H9 (cell line): ENCODE measurements around the gene LRRC7. TPM values are rescaled to one million over a fixed set of nuclear protein-coding genes. Genes with fewer than 3 reads are reported as not detected.

ENCODE experiments used
- DNase-seq: peaks from one replicate; pipeline ENCODE4 v3.0.0-alpha.2; 2017
- H2AFZ ChIP-seq: one replicate; pipeline ENCODE4 v1.6.1; 2013; ENCODE audit warnings: mild to moderate bottlenecking, low read length, control low read depth, moderate library complexity
- H2AK5ac ChIP-seq: 2 replicates; pipeline ENCODE4 v1.6.1; 2013; ENCODE audit warnings: low read length, control low read depth, mixed read lengths; ENCODE audit not compliant: insufficient read length
- H2BK120ac ChIP-seq: one replicate; pipeline ENCODE4 v1.6.1; 2013; ENCODE audit warnings: low read depth, mild to moderate bottlenecking, low read length, control low read depth, inconsistent platforms; ENCODE audit not compliant: poor library complexity, severe bottlenecking
- H2BK12ac ChIP-seq: 2 replicates; pipeline ENCODE4 v1.6.1; 2013; ENCODE audit warnings: low read length, control low read depth, mixed read lengths, low read depth; ENCODE audit not compliant: insufficient read length
- H2BK15ac ChIP-seq: 2 replicates; pipeline ENCODE4 v1.6.1; 2013; ENCODE audit warnings: low read depth, low read length, control low read depth
- H2BK20ac ChIP-seq: one replicate; pipeline ENCODE4 v1.6.1; 2013; ENCODE audit warnings: low read depth, mild to moderate bottlenecking, low read length, control low read depth, inconsistent platforms; ENCODE audit not compliant: poor library complexity, severe bottlenecking
- H2BK5ac ChIP-seq: 2 replicates; pipeline ENCODE4 v1.6.1; 2013; ENCODE audit warnings: low read length, control low read depth, mixed read lengths; ENCODE audit not compliant: insufficient read length
- H3K14ac ChIP-seq: 2 replicates; pipeline ENCODE4 v1.6.1; 2013; ENCODE audit warnings: low read length, control low read depth; ENCODE audit not compliant: insufficient read depth
- H3K18ac ChIP-seq: 2 replicates; pipeline ENCODE4 v1.6.1; 2013; ENCODE audit warnings: low read depth, mild to moderate bottlenecking, mixed read lengths, low read length, control low read depth; ENCODE audit not compliant: insufficient read length
- H3K23ac ChIP-seq: 2 replicates; pipeline ENCODE4 v1.6.1; 2013; ENCODE audit warnings: low read length, control low read depth, mixed read lengths, low read depth; ENCODE audit not compliant: insufficient read length
- H3K23me2 ChIP-seq: 2 replicates; pipeline ENCODE4 v1.6.1; 2013; ENCODE audit warnings: low read depth, mild to moderate bottlenecking, mixed read lengths, low read length, control low read depth; ENCODE audit not compliant: insufficient read length, poor library complexity, severe bottlenecking
- H3K27ac ChIP-seq: 2 replicates; pipeline ENCODE4 v1.5.1; 2013; ENCODE audit warnings: low read length, control low read depth, mixed read lengths, low read depth; ENCODE audit not compliant: insufficient read length
- H3K27me3 ChIP-seq: 2 replicates; pipeline ENCODE4 v1.6.1; 2013; ENCODE audit warnings: low read length, control low read depth, inconsistent platforms; ENCODE audit not compliant: insufficient read depth
- H3K4ac ChIP-seq: 2 replicates; pipeline ENCODE4 v1.6.1; 2013; ENCODE audit warnings: low read depth, mild to moderate bottlenecking, control low read depth, inconsistent platforms, low read length, moderate library complexity
- H3K4me1 ChIP-seq: 2 replicates; pipeline ENCODE4 v1.6.1; 2013; ENCODE audit warnings: low read length, control low read depth, inconsistent platforms; ENCODE audit not compliant: insufficient read depth
- H3K4me2 ChIP-seq: 2 replicates; pipeline ENCODE4 v1.6.1; 2013; ENCODE audit warnings: low read length, control low read depth, mixed read lengths; ENCODE audit not compliant: insufficient read length, insufficient read depth
- H3K56ac ChIP-seq: 2 replicates; pipeline ENCODE4 v1.6.1; 2013; ENCODE audit warnings: low read depth, mild to moderate bottlenecking, mixed read lengths, low read length, control low read depth; ENCODE audit not compliant: insufficient read length
- H3K79me1 ChIP-seq: 2 replicates; pipeline ENCODE4 v1.6.1; 2013; ENCODE audit warnings: low read depth, mild to moderate bottlenecking, moderate library complexity, low read length, control low read depth, inconsistent platforms; ENCODE audit not compliant: insufficient read depth, poor library complexity, severe bottlenecking
- H3K79me2 ChIP-seq: 2 replicates; pipeline ENCODE4 v1.6.1; 2013; ENCODE audit warnings: low read length, control low read depth, inconsistent platforms; ENCODE audit not compliant: insufficient read depth
- H3K9ac ChIP-seq: 2 replicates; pipeline ENCODE4 v1.6.1; 2013; ENCODE audit warnings: low read length, control low read depth, mixed read lengths; ENCODE audit not compliant: insufficient read length; ENCODE audit errors: extremely low read depth
- H3K9me3 ChIP-seq: one replicate; pipeline ENCODE4 v1.6.1; 2013; ENCODE audit warnings: low read depth, low read length, inconsistent platforms; ENCODE audit not compliant: control insufficient read depth
- H3T11ph ChIP-seq: one replicate; pipeline ENCODE4 v1.6.1; 2013; ENCODE audit warnings: mild to moderate bottlenecking, low read length, control low read depth, inconsistent platforms
- H4K20me1 ChIP-seq: one replicate; pipeline ENCODE4 v1.6.1; 2013; ENCODE audit not compliant: control insufficient read depth, insufficient read length, insufficient read depth
- H4K5ac ChIP-seq: 2 replicates; pipeline ENCODE4 v1.6.1; 2013; ENCODE audit warnings: low read depth, mild to moderate bottlenecking, mixed read lengths, low read length, control low read depth; ENCODE audit not compliant: insufficient read length
- H4K8ac ChIP-seq: replicated peaks from 2 replicates; pipeline ENCODE4 v1.6.1; 2013; ENCODE audit warnings: low read length, control low read depth, mixed read lengths, low read depth; ENCODE audit not compliant: insufficient read length
- H4K91ac ChIP-seq: 2 replicates; pipeline ENCODE4 v1.6.1; 2013; ENCODE audit warnings: low read depth, mild to moderate bottlenecking, moderate library complexity, mixed read lengths, low read length, control low read depth; ENCODE audit not compliant: insufficient read length
- H3K27ac Mint-ChIP-seq, 3 experiments: 2 replicates in 2 of 3; 3 replicates in 1 of 3; pipeline ENCODE4 v1.8.0; 2020 to 2021; ENCODE audit warnings: mixed read lengths in 3 of 3, mild to moderate bottlenecking in 1 of 3, moderate library complexity in 1 of 3
- H3K27me3 Mint-ChIP-seq: 2 replicates; pipeline ENCODE4 v1.8.0; 2021; ENCODE audit warnings: low read depth, mild to moderate bottlenecking, moderate library complexity, mixed read lengths
- H3K36me3 Mint-ChIP-seq, 3 experiments: 2 replicates in 2 of 3; 3 replicates in 1 of 3; pipeline ENCODE4 v1.8.0; 2020 to 2021; ENCODE audit warnings: low read depth in 3 of 3, mixed read lengths in 3 of 3; ENCODE audit not compliant: insufficient read depth in 1 of 3
- H3K4me1 Mint-ChIP-seq, 2 experiments: 2 replicates each; pipeline ENCODE4 v1.8.0; 2020; ENCODE audit warnings: mixed read lengths in 2 of 2
- H3K4me3 Mint-ChIP-seq, 2 experiments: 2 replicates in 1 of 2; 3 replicates in 1 of 2; pipeline ENCODE4 v1.8.0; 2020 to 2021; ENCODE audit warnings: mild to moderate bottlenecking in 2 of 2, mixed read lengths in 2 of 2, moderate library complexity in 1 of 2
- H3K9me3 Mint-ChIP-seq, 2 experiments: 2 replicates in 1 of 2; 3 replicates in 1 of 2; pipeline ENCODE4 v1.8.0; 2020; ENCODE audit warnings: mild to moderate bottlenecking in 2 of 2, mixed read lengths in 2 of 2, moderate library complexity in 1 of 2
- CTCF ChIP-seq: fragments of 200-600 bp; sonication (generic); conservative IDR thresholded peaks from 3 replicates; pipeline ENCODE4 v1.8.0; 2021; ENCODE audit warnings: antibody characterized with exemption, mild to moderate bottlenecking
- WGBS: extraction: QIAGEN DNeasy Blood & Tissue Kit; methylation state at CpG from one replicate; pipeline ENCODE4 v1.1.7; 2013; ENCODE audit warnings: missing lambda C conversion rate, low lambda C conversion rate, mixed read lengths; ENCODE audit not compliant: insufficient read length; ENCODE audit errors: extremely low coverage; 5-methylcytosine and 5-hydroxymethylcytosine counted together
- total RNA-seq: library from RNA; stranded (reverse); gene quantifications from 2 replicates; pipeline ENCODE4 v1.2.1, GENCODE V29; 2021

LRRC7 gene
- total RNA-seq, 1 experiment from 2014 or later = not detected

- 0 out of 2 replicates have a peak, but pooled peaks cover 2% of the 10 kb centered on the region for H3K27me3 Mint-ChIP-seq
- Histone ChIP-seq H3K23ac (no peak overlapping the region), H2BK120ac (no peak overlapping the region), H3K27ac (no peak overlapping the region), H2BK5ac (no peak overlapping the region), H4K8ac (no peak overlapping the region), H2BK12ac (no peak overlapping the region), H3K14ac (no peak overlapping the region), H3K79me2 (no peaks in the 10 kb centered on the region), H2BK20ac (no peak overlapping the region), H4K91ac (no peak overlapping the region), H2BK15ac (no peak overlapping the region), H3K27me3 (no peaks in the 10 kb centered on the region), H3K4me1 (no peaks in the 10 kb centered on the region), H3K18ac (no peak overlapping the region), H3K9ac (no peak overlapping the region), H2AFZ (no peak overlapping the region), H2AK5ac (no peak overlapping the region), H3T11ph (no peak overlapping the region), H3K4ac (no peak overlapping the region), H3K79me1 (no peaks in the 10 kb centered on the region), H3K4me2 (no peak overlapping the region), H3K9me3 (no peaks in the 10 kb centered on the region), H4K20me1 (no peaks in the 10 kb centered on the region), H3K56ac (no peak overlapping the region), H4K5ac (no peak overlapping the region), H3K23me2 (no peaks in the 10 kb centered on the region)
- no peak for TF ChIP-seq CTCF
- no peaks in the 10 kb centered on the region for H3K4me1 Mint-ChIP-seq
- DNase-seq = no peak
- no peak overlapping the region for H3K27ac Mint-ChIP-seq
- H3K4me3 Mint-ChIP-seq = no peak overlapping the region
- no peaks in the 10 kb centered on the region for H3K36me3 Mint-ChIP-seq
- no CpG with 5 or more reads among the region's 2 CpGs for WGBS
- no peaks in the 10 kb centered on the region for H3K9me3 Mint-ChIP-seq
Measured at GRCh38 chr1:69595486-69595885, 27.8 kb downstream of the LRRC7 start.
